ENCODE measurements around the gene CCL3. TPM values are rescaled to one million over a fixed set of nuclear protein-coding genes. Genes with fewer than 3 reads are reported as not detected.

The CCL3 gene
- total RNA-seq, 1 experiment from 2014 or later: 0.72 TPM

DNA sequence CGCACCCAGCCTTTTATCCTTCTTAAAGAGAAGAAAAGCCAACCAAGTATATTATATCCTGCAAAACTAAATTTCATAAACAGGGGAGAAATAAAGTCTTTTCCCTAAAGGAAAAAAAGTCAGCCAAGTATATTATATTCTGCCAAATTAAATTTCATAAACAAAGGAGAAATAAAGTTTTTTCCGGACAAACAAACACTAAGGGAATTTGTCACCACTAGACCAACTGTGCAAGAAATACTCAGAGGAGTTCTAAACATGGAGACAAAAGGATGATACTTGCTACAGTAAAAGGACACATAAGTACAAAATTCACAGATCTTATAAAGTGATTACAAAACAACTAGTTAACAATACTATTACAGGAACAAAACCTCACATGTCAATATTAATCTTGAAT is 40.3 kb downstream of the CCL3 start:
- ATAC-seq (no peak), DNase-seq (ENCODE audit: low spot score) (no peak)
- ChIA-PET CTCF (no interaction called here), POLR2A (no interaction called here)
- H3K4me3 Mint-ChIP-seq: no peak overlapping the region
- TF ChIP-seq, protein P1, sequence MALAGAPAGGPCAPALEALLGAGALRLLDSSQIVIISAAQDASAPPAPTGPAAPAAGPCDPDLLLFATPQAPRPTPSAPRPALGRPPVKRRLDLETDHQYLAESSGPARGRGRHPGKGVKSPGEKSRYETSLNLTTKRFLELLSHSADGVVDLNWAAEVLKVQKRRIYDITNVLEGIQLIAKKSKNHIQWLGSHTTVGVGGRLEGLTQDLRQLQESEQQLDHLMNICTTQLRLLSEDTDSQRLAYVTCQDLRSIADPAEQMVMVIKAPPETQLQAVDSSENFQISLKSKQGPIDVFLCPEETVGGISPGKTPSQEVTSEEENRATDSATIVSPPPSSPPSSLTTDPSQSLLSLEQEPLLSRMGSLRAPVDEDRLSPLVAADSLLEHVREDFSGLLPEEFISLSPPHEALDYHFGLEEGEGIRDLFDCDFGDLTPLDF (CRISPR knock-in tag; IDR thresholded peaks at IDR 0.05): no peak
- TF ChIP-seq, protein P2, sequence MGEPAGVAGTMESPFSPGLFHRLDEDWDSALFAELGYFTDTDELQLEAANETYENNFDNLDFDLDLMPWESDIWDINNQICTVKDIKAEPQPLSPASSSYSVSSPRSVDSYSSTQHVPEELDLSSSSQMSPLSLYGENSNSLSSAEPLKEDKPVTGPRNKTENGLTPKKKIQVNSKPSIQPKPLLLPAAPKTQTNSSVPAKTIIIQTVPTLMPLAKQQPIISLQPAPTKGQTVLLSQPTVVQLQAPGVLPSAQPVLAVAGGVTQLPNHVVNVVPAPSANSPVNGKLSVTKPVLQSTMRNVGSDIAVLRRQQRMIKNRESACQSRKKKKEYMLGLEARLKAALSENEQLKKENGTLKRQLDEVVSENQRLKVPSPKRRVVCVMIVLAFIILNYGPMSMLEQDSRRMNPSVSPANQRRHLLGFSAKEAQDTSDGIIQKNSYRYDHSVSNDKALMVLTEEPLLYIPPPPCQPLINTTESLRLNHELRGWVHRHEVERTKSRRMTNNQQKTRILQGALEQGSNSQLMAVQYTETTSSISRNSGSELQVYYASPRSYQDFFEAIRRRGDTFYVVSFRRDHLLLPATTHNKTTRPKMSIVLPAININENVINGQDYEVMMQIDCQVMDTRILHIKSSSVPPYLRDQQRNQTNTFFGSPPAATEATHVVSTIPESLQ (CRISPR knock-in tag; IDR thresholded peaks at IDR 0.05): no peak
- TF ChIP-seq ZNF138 (CRISPR knock-in tag; conservative IDR thresholded peaks at IDR 0.05) (no peak), ZNF423 (CRISPR knock-in tag; IDR thresholded peaks at IDR 0.05) (no peak), TEAD1 (CRISPR knock-in tag; IDR thresholded peaks at IDR 0.05) (no peak), TEAD4 (CRISPR knock-in tag; IDR thresholded peaks at IDR 0.05) (no peak), ZBTB43 (CRISPR knock-in tag; IDR thresholded peaks at IDR 0.05) (no peak), ZNF317 (CRISPR knock-in tag; IDR thresholded peaks at IDR 0.05; ENCODE audit: borderline replicate concordance, low read depth) (no peak), PRDM15 (CRISPR knock-in tag; IDR thresholded peaks at IDR 0.05) (no peak), CREM (CRISPR knock-in tag; IDR thresholded peaks at IDR 0.05) (no peak), ZNF281 (CRISPR knock-in tag; IDR thresholded peaks at IDR 0.05) (no peak), ARID4B (CRISPR knock-in tag; IDR thresholded peaks at IDR 0.05; ENCODE audit: borderline replicate concordance) (no peak), TCF7 (CRISPR knock-in tag; IDR thresholded peaks at IDR 0.05; ENCODE audit: low read depth) (no peak), ZMAT4 (CRISPR knock-in tag; IDR thresholded peaks at IDR 0.05) (no peak)
- H3K36me3 Mint-ChIP-seq: 0 out of 2 replicates have a peak, but pooled peaks cover 5% of the 10 kb centered on the region
- no peaks in the 10 kb centered on the region for H3K4me1 Mint-ChIP-seq
- no peak overlapping the region for H3K27ac Mint-ChIP-seq
- peaks cover 55% of the 10 kb centered on the region for H3K9me3 Mint-ChIP-seq
- no peaks in the 10 kb centered on the region; the same call in none of the 2 replicates for H3K27me3 Mint-ChIP-seq (ENCODE audit: low read depth)
